Stimulated activated CD4-positive, alpha-beta T cell treated with anti-CD3 and anti-CD28 coated beads, Interleukin-2, amount 100 ng/mL, for 48 hours (primary cell): ENCODE data around the gene TP53BP2.
"Not testable (repeated sequence)": the region's sequence is repeated elsewhere in the genome, so short reads cannot be mapped to it uniquely, and the experiment has no call there.

Experiments
- DNase-seq, 2 donors: peaks; one replicate each; pipeline ENCODE4 v3.0.0-alpha.2; 2020

TP53BP2 gene

DNA sequence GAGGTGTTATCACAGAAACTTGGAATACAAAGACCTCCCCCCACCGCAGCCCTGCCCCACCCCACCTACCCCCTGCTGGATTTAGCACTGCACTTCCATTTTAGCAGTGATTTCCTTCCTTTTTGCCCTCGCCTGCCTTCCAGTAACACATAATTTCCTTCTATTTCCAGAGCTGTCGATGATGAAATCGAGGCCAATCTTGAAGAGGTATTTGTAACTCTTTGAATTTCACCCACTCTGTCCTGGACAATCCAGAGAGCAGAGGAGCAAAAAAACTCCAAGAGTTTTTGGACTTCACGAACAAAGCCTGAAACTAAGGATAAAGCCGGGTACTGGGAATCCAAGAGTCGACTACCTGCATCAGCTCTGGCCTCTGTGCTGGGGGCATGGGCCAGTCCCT lies 84.3 kb downstream of the TP53BP2 start:
- no peak for DNase-seq

DNA sequence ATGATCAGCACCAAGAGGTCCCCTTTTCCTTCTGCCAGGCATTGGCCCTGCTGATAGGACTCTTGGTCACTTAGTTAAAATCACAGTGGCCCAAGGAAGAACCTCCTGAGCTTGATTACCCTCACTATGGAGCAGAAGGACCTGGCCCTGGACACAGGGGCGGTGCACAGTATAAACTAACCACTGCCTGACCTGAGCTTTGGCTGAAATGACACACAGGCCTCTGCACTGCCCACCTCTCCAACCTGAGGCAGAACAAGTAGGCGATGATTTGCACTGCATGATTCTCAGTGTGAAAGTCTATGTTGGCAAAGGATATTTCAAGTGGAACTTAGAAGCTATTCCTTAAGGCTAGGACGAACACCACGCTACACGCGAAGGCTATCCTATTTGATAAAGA lies 84.9 kb downstream of the TP53BP2 start:
- no peak for DNase-seq

DNA sequence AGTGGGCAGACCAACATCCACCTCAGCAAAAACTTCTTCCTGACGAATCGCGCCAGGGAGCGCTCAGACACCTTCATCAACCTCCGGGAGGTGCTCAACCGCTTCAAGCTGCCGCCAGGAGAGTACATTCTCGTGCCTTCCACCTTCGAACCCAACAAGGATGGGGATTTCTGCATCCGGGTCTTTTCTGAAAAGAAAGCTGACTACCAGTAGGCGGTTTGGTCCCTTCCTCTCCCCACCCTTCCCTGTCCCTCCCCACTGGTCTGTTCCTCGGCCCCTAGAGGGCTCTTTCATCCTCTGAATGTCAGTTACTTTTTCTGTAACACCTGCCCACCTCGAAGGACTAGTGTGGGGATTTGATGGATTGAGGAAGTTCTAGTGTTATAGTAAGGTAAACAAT lies 86.5 kb downstream of the TP53BP2 start:
- DNase-seq = no peak

DNA sequence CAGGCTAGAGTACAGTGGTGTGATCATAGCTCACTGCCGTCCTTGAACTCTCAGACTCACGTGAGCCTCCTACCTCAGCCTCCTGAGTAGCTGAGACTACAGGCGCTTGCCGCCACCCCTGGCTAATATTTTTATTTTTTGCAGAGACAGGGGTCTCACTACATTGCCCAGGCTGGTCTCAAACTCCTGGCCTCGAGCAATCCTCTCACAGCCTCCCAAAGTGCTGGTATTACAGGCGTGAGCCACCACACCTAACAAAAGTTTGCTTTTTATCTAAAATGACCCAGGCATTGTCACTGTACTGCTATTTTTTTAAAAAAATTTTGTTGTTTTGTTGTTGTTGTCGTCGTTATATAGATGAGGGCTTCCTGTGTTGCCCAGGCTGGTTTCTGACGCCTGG lies 87.0 kb downstream of the TP53BP2 start:
- no peak for DNase-seq

DNA sequence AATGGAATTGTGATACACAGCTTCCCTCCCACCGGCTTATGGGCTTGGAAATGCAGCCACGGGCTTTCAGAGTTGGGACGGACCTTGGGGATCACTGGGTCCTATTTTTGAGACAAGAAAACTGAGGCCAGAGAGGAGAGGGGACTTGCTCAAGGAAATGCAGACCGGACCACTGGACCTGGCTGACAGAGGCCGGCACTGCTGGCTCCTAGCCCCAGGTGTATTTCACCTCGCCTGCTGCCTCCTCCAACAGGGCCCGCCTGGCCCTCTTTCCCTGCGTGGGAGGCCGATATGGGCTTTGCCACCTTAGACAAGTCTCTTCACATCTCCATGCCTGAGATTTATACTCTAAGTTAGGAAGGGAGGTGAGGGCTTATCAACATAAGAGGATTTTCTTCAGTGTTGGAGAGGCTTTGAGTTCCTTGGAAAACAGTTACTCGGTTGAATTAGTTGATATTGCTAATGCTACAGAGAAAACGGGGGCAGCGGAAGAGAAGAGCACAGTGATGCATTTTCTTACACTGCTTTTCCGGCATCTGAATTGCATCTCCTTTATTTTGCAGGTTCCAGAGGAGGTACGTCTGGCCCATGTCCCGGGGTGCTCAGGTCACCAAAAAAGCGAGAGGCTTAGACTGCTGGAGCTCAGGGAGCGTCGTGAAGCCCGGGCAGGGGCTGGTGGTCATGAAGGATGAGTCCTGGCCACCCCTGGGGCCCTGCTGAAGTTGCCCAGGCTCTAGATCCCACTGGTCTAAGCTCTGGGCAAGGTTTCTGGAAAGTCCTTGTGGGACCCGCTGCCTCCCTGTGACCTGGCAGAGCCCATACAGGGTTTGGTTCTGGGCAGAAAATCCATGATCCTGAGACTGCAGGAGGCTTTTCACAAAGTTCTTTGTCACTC lies 88.7 kb downstream of the TP53BP2 start:
- DNase-seq = no peak

DNA sequence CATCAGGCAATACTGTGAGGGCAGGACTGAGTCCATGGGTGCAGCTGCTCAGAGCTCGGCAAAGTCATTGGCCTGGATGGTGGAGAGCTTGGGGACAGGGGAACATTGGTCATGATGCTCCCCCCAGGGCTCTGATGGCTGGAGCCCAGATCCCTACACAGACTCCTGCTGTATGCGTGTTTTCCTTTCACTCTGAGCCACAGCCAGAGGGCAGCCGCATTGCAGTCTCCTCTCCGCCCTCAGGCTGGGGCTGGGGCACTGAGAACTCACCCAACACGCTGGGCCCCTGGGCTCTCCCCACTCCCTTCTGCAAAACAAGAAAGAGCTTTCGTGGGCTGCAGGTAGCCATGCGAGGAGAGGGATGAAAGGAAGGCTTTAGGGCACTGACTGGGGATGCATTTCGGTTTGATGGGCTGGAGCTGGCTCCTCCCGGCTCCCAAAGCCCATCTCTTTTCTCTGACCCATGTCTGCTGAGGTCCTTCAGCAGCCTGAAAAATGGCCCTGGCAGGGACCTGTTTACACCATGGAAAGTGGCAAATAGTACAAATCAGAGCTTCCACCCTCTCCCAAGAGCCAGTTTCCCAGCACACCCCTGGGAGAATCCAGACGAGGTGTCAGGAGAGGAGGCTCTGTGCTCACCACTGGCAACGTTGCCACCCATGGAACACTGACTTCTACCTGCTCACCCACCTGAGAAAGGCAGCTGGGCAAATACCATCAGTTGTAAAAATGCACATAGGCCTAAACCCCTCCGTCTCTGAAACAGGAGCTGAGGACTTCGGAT lies 89.6 kb downstream of the TP53BP2 start:
- DNase-seq = no peak

DNA sequence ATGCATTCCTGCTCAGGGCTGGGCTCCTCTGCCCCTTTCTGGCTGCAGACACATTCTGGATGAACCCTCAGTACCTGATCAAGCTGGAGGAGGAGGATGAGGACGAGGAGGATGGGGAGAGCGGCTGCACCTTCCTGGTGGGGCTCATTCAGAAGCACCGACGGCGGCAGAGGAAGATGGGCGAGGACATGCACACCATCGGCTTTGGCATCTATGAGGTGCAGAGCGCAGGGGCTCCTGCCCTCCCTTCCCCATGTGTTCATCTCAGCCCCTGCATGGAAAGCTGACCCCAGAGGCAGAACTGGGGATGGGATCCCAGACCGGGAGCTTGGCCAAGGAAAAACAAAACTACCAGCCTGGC lies 90.3 kb downstream of the TP53BP2 start:
- no peak for DNase-seq

DNA sequence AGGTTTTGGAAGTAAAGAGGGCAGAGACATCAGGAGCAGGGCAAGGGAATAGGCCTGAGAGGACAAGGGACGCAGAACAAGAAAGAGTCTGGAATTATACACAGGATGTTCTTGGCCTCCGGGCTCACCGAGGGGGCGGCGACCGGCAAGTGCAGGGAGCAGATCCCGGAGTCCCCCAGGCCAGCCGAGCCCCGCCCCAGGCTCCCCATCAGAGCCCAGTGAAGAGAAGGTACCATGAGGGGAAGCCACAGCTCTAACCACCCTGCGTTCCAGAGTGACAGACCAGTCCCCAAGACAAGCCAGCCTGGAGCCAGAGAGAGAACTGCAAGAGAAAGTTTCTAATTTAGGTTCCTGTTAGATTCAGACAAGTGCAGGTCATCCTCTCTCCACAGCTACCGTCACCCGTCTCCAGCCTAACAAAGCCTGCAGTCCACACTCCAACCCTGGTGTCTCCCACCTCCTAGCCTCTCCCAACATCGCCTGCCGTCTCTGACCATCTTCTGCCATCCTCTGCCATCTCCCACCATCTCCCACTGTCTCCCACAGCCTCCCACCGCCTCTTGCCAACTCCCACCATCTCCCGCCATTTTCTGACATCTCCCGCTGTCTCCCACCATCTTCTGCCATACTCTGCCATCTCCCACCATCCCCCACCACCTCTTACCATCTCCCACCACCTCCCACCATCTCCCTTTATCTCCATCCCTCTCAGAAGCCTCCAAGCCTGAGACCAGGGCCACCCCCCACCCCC lies 90.9 kb downstream of the TP53BP2 start:
- no peak for DNase-seq

DNA sequence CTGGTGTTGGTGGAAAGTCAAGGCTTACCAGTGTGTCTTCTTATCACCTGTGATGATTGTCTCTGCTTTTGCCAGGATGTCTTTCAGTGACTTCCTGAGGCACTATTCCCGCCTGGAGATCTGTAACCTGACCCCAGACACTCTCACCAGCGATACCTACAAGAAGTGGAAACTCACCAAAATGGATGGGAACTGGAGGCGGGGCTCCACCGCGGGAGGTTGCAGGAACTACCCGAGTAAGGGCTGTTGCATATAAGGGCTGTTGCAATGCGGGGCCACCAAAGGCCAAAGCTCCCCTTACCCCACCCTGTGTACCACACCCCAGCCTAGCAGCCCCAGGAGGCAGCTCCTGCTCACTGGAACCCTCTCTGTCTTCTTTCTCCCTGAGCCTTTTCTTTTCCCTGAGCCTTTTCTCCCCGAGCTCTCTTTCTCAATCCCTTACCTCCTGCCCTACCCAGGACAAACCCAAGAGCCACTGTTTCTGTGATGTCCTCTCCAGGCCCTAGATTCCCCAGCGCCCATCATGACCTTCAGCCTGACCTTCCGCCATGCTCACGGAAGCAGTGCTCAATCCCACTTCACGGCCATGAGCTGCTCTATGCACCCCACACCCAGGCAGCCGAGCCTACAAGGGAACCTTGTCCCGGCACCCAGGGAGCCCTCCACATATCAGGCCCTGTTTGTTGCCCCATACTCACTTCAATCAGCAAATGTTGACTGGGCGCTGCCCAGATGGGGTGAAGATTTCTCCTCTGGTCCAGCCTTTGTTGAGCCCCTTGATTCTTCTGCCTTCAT lies 92.8 kb downstream of the TP53BP2 start:
- DNase-seq = no peak

DNA sequence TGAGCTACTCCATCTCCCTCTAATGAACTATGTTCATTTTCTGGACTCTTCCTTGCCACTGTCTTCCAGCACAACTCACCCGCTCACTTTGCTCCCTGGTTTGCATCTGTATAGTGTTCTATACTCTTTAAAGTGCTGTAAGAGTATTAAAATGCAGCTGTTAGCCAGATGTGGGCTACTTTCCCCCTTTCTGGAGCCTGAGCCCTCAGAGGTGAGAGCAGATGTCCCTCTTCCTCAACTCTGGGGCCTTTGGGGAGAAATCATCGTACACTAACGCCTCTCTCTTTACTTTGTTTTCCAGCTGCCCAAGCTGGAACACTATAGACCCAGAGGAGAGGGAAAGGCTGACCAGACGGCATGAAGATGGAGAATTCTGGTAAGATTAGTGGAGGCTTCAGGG lies 94.1 kb downstream of the TP53BP2 start:
- DNase-seq = no peak

DNA sequence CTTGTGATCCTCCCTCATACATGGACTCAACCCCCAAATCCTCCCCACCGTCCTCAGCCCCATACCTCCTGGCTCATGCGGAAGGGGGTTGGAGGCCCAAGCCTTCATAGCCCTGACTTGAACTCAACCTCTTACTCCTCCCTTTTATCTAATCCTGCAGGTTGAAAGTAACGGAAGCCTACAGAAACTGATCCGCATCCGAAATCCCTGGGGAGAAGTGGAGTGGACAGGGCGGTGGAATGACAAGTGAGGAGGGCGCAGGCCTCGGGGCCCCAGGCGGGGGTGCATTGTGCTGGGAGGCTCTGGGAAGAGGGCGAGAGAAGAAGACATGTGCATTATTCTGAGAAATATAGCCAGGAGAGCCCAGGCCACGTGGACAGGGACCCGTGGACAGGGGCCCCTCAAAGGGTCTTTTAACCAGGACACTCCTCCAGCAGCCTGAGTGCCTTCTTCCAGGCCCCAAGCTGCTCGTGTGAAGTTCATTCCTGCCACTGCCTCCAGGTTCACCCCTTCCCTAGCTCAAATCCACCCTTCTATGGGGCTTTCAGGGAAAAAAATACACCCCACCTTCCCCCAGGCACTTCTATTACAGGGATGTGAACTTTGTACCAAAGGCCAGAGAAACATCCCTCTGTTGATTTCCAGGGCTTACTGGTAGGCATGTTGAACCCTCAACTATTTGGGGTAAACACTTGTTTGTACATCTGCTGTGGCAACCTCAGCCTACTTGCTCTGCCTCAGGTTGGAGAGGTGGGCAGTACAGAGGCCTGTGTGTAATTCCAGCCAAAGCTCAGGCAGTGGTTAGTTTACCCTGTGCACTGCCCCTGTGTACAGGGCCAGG lies 94.8 kb downstream of the TP53BP2 start:
- DNase-seq = no peak

DNA sequence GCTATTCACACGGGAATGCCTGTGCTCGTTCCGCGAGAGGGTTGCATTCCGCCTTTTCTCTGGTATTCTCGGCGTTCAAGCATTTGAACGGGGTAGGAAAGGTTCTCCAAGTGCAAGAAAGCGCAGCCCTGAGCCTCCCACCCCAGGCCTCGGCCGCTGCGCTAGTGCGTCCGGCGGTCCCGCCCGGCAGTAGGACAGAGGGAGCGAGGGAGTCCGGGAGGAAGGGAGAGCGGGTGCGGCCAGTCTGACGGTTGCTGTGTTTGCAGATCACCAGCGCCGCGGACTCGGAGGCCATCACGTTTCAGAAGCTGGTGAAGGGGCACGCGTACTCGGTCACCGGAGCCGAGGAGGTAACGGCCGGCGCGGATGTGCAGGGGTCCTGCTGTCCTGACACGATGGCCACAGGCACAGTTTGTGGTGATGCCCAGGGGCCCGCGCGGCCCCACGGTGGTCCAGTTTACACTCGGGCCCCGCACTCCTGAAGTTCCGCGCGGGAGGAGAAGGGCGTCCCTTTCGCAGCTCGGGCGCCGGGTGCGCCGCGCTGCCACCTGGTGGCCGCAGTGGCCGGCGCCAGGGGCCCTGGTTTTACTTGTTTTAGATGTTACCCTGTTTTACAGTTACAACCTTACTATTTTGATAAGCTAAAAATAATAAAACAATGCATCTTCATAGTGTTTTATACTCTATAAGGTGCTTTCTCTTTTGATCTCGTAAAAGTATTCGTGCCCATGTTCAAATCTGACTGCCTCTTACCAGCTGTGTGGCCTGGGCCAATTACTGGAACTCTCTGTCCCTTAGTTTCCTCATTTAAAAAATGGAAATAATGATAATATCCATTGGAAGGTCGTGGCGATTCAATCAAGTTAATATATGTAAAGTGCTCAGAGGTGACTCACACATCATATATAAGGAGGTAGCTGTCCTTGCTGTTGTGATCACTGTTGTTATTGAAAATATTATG lies 96.7 kb downstream of the TP53BP2 start:
- peak; percentile 59 to 62 for DNase-seq

DNA sequence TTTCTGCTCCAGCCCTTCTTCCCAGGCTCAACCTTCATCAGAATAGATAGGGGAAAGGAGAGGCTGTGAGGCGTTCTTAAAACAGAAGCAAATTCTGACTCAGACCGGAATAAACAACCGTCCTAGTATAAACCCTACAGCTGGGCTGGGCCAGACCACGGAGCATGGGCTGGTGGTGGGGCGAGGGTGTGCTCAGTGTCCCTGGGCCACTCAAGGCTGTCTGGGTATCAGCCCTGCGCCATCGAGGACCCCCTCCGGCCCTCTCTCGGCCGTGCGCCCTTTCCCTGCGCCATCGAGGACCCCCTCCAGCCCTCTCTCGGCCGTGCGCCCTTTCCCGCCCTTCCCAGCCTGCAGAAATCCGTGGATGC lies 97.4 kb downstream of the TP53BP2 start:
- DNase-seq = no peak

DNA sequence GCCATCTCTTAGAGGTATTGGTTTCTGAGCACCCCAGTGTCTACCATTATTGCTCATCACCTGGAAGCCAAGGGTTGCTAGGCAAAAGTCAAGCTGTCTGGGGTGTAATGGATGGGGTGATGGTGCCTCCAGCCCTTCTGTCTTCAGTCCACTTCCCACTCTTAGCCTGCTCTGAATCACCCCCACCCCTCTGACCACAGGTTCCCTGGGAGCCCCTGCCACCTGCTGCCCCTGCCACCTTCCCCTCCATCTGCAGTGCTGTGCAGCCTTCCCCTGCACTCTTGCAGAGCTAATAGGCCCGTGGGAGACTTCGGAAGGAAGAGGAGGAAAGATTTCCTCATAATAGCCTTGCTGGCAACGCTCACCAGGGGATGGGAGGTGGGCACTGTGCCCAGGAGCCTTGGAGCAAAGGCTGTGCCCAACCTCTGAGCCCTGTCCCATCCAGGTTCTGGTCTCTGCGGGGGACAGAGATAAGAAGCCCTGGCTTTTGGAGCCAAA lies 97.9 kb downstream of the TP53BP2 start:
- no peak for DNase-seq

DNA sequence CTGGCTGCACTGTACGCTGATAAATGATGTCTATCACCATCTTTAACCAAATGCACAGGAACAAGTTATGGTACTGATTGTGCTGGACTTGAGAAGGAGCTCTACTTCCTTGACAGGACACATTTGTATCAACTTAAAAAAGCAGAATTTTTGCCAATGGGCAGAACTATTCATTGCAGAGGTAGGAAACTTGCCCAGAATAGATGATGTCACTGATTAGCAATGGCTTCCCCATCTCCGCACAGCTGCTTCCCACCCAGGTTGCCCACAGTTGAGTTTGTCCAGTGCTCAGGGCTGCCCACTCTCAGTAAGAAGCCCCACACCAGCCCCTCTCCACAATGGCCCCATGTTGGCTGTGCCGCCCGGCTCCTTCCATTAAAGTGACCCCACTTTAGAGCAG lies 100.0 kb downstream of the TP53BP2 start:
- no peak for DNase-seq

DNA sequence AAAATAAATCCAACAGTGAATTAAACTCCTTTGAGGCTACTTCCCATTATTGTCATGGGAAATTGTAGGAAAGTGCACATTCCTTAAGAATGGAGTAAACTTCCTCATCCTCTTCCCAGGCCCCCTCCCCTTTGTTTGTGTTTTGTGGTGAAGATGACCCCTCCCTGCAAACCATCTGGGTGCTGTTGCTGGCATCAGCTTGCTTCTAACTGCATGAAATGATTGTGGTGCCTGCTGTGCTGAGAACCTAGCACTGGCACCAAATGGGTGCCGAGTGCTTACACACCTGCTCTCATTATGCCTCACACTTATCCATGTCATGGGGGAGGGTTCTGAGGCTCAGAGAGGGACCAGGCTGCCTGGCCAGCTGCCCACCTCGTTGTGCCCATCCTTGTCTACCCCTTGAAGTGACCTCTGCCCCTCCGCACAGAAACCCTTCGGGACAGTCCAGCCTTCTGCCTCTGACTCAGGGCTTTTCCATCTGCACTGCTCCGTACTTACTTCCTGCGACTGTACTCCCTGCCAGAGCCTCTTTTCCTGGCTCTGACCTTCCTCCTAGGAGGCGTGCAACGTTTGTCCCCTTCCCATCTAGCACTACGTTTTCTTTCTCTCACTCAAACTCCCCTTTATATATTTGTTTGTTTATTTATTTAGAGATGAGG lies 102.8 kb downstream of the TP53BP2 start:
- DNase-seq = no peak

DNA sequence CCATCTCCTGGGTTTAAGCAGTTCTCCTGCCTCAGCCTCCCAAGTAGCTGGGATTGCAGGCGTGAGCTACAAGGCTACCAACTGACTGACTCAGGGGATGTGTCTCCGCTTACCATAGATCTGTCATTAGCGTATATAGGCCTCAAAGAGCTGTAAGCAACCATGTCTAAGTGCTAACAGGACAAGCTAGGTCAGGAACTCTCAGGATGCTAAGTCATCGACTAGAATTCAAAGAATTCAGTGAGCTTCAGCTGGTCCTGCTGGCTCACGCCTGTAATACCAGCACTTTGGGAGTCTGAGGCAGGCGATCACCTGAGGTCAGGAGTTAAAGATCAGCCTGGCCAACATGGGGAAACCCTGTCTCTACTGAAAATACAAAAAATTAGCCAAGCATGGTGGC lies 103.9 kb downstream of the TP53BP2 start:
- DNase-seq = no peak

DNA sequence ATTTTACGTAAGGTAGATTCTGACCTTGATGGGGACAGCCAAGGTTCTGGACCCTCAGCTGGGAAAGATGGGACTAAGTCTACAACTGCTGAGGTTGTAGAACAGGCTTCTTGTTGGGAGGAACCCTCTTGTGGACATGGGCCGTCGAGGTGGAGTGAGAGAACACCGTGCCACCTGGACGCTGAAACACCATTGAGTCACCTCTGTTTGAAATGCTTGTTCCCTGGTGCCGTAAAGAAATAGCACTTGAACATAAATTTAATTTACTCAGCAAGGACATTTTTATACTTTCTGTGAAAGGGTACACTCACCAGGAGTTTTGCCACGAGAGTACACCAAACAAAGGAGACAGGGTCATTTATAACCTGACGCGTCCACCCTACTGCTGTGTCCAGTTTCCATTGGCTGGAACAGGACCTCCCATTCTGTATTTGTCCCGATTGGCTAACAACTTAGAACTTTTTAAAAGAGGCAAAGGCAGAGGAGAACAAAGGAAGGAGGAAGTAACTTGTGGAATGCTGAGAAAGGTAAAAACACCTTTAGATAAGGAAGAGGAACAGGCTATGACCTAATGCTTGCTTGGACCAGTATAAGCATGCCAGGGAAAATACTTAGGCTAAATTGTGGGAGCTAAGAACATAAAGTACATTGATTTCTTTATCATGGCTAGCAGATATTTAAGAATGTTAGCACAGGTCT lies 105.6 kb downstream of the TP53BP2 start:
- not testable (repeated sequence) for DNase-seq

DNA sequence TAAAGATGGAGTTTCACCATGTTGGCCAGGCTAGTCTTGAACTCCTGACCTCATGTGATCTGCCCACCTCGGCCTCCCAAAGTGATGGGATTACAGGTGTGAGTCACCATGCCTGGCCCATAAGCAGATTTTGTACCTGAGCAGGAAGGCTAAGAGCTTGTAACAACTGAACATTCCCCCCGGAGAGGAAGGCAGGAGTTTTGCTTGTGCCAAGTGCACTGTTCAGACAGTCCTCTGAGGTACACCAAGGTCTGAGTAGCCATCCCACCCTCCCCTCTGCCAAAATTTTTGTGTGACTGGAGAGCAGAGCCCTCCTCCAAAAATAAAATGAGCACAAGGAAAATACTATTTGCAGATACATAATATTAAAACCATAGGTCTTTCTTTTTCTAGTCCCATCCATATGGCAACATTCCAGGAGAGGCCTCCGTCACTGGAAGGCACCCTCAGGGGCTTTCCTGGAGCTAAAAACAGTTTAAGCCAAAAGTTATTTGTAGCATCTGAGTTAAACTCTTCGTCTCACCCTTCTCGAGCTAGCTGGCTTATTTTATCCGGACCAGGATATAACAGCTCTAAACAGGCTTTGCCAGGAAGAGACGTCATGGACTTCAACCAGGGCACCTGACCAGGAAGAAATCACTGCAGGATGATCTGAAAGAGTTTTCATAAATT lies 106.2 kb downstream of the TP53BP2 start:
- DNase-seq = no peak
